HT1080 (cell line): ENCODE measurements around the gene NAA10. TPM values are rescaled to one million over a fixed set of nuclear protein-coding genes. Genes with fewer than 3 reads are reported as not detected.
"Not testable (repeated sequence)": the region's sequence is repeated elsewhere in the genome, so short reads cannot be mapped to it uniquely, and the experiment has no call there.

Source experiments
- DNase-seq: peaks from one replicate; pipeline ENCODE4 v3.0.0-alpha.2; 2015; ENCODE audit warnings: low read depth
- polyA plus RNA-seq, 2 experiments: library from polyadenylated mRNA; depleted of rRNA; stranded (reverse); fragments of >200 nt; gene quantifications; 2 replicates each; pipeline ENCODE4 v1.2.3, GENCODE V29; 2015
- total RNA-seq: library from RNA; depleted of rRNA; stranded (reverse); fragments of >200 nt; shearing (Covaris generic); gene quantifications from 2 replicates; pipeline ENCODE4 v1.2.3, GENCODE V29; 2014; rRNA removed

Gene NAA10
- total RNA-seq, result 182 and 213 TPM in 2 replicates
- 224 and 268 TPM in 2 replicates for polyA plus RNA-seq (2015; cell fraction: cytosol; rRNA removed)
- polyA plus RNA-seq (2015; cell fraction: nucleus; rRNA removed), result 152 and 187 TPM in 2 replicates

DNA sequence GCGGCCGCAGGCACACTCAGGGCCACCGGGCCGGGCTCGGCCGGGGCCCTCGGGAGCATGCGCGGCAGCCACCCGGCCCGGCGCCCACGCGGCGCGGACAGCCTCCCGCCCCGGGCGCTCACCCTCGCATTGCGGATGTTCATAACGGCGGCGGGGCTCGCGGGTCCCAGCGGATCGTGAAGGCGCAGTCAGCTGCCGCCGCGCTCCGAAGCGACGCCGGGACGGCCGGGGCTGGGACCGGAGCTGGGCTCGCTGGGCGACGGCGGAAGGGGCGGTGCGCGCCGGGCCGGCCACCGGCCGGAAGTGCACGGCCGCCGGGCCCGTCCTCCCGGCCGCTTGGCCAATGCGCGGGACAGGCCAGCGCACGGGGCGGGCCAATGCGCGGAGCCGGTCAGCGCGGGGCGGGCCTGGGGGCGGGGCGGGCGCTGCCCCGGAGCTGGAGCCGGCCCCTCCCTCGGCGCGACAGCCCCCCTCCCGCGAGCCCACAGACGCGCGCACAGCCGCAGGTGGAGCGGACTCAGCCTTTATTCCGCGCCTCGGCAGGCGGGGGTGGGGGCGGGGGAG lies at the start of gene NAA10:
TSS of gene NAA10 (minus strand) at position 276 of the 564 bp plus-strand sequence. CDS start at position 143, 133 bp downstream.
- DNase-seq, result peak; percentile 46

DNA sequence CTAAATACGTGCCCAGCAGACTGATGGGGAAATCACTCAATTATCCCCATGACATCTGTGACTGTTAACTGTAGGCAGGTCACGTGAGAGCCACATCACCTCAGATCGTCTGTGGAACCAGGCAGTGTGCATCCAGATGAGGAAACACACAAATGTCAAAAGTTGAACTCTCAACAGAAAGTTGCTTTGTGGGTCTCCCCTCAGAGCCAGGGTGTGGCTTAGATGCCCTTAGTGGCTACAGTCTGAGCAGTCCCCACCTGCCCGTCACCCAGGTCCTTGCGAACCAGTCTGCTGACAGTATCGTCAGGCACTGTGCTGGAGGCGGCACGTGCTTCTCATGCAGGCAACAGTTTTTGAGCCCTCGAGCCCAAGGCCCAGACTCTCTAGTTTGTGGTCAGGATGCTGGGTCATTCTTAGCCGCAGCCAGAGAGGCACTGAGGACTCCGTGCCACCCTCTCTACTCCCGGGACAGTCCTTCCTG lies 48.5 kb upstream of the NAA10 start:
- no peak for DNase-seq

DNA sequence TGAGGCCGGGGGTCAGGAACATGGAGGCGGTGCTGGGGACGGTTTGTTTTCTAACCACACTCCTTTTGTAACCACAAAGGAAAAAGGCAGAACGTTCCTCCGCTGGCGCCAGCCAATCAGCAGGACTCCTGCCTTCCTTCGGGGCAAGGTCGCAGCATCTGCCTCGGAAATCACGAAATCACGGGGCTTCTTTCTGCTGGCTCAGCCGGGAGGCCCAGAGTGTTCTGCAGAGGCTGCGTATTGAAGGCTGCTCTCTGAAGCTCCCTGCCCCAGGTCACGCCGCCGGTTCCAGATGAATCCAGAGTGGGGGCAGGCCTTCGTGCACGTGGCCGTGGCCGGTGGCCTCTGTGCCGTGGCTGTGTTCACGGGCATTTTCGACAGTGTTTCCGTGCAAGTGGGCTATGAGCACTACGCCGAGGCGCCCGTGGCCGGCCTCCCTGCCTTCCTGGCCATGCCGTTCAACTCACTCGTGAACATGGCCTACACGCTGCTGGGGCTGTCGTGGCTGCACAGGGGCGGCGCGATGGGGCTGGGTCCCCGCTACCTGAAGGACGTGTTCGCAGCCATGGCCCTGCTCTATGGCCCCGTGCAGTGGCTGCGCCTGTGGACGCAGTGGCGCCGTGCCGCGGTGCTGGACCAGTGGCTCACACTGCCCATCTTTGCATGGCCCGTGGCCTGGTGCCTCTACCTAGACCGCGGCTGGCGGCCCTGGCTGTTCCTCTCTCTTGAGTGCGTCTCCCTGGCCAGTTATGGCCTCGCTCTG lies 47.1 kb upstream of the NAA10 start:
- DNase-seq, result no peak

DNA sequence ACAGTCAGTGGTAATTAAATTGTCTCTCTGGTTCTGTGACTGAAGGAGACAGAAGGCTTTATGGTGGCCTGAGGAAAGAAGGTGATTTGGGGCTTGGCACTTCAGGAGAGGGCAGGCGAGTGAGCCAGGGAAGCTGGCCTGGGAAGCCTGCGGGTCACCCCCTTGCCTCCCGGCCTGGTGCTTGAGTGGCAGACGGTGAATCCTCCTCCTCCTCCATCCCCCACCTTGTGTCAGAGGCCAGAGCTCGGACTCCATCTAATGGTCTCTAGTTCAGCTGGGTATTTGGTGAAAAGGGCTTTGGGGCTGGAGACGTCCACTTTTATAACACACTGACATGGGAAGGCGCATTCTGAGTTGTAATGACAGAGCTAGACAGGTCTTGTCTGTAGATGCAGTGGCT lies 46.4 kb upstream of the NAA10 start:
- no peak for DNase-seq

DNA sequence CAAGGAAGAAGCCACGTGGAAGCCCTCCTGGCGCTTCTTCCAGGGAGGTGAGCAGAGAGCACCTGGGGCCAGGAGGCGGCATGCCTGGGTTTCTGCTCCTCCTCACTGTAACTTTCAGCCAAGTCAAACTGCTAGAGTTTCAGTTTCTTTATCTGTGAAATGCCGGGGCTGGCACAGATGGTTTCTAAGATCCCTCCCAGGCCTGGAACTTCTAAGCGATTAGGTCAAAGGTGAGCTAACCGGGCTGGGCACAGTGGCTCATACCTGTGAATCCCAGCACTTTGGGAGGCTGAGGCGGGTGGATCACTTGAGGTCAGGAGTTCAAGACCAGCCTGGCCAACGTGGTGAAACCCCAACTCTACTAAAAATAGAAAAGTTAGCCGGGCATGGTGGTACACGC lies 45.6 kb upstream of the NAA10 start:
- DNase-seq, result not testable (repeated sequence)

DNA sequence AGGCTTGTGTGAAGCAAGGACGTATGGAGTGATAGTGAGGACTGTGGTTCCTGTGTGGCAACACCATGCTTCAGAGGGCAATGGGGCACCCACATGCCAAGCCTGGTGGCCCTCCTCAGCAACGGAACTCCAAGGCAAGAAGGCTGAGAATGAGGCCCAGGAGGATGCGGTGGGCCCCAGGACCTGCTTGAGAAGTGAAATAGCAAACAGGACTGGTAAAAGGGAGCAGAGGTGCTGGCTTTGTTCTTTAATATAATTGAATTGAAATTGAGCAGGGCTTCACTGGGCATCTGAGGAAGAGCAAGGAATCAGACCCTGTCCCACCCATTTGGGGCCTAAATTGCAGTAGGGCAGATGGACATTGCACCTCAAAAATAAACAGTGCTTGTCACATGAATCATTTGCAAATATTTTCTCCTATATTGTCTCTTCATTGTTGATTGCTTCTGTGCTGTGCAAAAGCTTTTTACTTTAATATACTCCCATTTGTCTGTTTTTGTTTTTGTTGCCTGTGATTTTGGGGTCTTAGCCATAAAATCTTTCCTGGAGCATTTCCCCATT lies 40.0 kb upstream of the NAA10 start:
- DNase-seq, result no peak

DNA sequence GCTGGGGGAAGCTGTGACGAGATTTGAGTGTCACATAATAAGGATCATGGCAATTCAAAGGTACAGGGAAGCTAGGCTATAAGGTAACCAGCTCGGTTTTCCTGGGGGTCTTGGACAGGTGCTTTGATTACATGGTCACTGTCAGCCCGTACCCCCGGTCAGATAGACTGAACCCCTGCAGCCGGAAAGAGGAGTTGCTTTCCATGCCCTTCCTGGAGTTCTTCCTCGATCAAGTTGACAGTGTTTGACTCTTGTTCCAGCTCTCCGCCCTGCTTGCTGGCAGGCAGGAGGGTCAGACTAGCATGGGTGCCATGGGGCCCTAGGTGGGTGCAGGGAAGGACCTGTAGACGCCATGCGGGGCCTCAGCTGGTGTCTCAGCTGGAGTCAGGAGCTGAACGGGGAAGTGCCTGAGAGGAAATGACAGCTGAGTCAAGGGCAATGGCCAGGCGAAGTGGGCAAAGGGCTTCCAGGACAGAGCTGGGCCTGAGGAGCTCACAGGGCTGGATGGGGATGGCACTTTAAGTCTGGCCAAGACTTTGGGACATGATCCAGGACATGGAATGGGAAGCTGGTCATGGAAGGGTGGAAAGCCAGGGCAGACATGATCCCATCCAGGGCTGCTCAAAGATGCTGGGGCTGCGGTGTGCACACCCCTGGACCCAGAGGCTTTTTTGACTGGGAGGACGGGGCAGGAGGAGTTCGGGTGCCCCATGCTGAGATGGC lies 39.3 kb upstream of the NAA10 start:
- no peak for DNase-seq

DNA sequence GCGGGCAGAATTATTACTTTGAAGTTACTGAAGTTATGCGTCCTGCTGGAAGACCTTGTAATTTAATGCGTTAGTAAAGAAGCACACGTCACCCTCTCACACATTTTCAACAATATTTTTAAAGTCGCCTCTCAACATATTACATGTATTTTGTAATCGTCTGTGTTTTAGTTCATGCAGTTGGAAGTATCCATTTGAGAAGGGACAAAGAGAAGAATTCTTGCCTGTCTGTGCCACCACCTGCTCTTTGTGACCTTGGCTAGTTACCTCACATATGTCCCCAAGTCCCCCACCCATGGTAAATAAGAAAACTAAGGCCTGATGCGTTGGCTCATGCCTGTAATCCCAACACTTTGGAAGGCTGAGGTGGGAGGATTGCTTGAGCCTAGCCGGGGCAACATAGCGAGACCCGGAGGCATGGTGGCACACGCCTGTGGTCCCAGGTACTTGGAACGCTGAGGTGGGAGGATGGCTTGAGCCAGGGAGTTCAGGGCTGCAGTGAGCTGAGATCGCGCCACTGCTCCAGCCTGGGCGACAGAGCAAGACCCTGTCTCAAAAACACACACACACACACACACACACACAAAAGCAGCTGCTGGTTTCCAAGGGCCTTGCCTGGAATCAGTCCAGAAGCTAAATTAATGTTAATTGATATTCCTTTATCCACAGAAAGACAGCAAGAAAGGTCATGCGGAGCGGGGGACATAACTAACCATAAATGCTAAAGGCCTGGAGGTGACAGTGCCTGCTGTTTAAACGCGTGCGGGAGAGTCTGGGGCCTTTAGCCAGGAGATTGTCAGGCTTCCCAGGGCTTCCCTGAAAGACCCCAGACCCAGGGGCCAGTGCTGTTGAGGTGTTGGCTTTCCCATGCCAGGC lies 38.5 kb upstream of the NAA10 start:
- no peak for DNase-seq

DNA sequence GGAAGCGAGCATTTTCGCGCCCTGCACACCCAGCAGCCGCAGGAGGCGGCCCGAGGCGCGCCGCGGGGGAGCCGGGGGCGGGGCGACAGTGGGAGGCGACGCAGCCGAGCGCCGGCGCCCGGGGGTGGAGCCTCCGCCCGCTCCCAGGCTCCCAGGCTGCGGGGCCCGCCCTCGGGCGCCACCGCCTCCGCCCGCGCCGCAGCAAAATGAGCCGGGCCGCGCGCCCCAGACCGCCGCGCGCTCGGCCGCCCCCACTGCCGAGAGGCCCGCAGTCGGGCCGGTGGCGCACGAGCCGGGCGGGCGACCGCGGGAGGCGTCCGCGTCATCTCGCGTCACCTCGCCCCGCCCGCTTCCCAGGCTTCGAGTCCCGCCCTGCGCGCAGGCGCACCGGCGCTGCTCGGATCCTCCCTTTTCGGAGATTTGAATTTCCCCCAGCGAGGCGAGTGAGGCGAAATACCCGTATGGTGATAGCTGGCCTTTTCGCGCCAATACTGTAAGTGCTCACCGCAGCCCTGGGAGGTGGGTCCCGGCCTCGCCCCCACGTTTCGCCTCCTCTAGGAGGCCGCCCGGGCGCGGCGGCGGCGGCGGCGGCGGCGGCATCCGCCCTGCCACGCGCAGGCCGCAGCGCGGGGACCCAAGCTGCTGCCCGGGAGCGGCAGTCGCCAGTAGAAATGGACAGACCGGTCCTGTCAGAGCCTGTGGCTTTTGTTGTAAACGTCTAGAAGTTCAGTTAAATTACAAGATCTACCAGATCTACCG lies 37.7 kb upstream of the NAA10 start, which contains the start of gene TMEM187:
TSS of gene TMEM187 (plus strand) at position 387 of the 759 bp plus-strand sequence. CDS start 9,309 bp downstream, outside the sequence.
- DNase-seq, result peak; percentile 88

DNA sequence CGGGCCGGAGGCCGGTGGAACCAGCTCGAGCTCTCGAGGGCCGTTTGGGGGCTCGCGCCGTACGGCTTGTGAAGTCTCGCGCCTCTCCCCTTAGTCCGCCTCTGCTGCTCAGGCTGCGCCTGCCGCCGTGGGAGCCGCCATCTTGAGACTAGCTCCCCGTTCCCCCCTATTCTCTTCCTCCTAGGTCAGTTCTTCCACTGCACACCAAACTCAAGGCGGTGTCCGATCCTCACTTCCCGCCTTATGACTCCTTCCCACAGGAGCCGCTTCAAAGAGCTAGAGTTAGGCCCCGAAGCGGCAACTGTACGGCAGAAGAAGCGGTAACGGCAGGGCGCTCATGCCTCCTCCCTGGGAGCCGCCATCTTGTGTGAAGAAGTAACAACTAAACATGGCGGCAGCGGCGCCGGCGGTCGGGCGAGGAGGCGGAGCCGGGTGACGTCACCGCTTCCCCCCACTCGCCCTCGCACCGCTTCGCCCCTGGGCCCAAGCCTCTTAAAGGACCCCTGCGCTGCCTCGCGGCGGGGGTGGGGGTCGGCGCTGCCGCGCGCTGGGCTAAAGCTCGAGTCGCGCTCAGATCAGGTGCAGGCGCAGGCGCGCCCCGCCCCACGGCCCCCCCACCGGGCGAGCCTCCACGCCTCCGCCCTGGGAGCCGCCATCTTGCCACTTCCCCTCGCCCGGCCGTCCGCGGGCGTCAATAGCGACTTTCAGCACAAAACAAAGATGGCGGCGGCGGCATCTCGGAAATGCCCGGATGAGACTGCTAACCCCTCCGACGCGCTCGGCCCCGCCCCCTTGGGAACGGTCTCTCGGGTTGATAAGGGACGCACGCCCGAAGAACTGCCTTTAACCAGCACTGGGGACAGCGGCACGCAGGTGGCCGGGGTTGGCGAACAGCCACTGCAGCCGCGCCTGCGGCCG lies 36.9 kb upstream of the NAA10 start, which contains the start of gene HCFC1:
TSS of gene HCFC1 (minus strand) at position 369 of the 918 bp plus-strand sequence. CDS start 978 bp downstream, outside the sequence.
- DNase-seq, result peak; percentile 91

DNA sequence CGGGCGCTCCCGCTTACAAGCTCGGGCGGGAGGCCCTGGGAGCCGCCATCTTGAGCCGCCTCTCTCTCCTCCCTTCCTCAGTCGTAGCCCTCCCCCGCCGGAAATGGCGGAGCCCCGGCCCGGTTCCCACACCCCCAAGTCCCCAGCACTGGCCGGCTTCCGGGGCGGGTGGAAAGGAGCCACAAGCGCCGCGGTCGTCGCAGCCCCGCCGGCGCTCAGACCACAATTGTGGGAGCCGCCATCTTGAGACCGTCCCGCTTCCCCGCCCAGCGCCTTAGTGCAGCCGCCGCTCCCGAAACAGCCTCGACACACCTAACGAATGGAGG lies 36.2 kb upstream of the NAA10 start:
- DNase-seq, result peak; percentile 81

DNA sequence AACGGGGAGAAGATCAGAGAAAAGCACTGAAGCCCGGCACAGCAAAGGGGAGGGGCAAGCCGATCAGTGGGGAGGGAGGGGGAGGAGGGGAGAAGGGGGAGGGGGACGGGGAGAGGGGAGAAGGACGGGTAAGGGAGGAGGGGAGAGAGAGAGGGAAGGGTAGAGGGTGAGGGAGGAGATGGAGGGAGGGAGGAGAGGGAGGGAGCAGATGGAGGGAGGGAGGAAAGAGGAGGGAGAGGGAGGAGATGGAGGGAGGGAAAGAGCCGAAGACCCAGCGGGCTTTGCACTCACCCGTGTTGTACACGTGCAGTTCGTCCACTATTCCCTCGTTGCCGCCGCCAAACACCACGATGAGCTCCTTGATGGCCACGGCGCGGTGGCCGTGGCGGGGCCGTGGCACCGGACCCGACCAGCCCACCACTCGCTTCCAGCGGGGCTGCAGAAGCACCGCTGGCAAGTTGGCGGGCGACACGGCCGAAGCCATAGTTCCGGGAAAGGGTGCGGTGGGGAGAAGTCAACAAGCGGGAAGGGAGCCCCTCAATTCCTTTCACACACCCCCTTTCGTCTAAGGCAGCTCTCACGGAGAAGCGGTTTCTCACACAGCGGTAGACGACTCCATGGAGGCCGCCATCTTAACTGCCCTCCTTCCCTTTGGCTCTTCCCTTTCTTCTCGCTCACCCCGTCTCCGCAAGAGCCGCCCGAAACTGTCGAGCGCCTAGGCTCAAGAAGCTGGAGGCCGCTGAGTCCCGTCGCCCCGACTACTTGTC lies 35.7 kb upstream of the NAA10 start:
- peak; percentile 60 for DNase-seq

DNA sequence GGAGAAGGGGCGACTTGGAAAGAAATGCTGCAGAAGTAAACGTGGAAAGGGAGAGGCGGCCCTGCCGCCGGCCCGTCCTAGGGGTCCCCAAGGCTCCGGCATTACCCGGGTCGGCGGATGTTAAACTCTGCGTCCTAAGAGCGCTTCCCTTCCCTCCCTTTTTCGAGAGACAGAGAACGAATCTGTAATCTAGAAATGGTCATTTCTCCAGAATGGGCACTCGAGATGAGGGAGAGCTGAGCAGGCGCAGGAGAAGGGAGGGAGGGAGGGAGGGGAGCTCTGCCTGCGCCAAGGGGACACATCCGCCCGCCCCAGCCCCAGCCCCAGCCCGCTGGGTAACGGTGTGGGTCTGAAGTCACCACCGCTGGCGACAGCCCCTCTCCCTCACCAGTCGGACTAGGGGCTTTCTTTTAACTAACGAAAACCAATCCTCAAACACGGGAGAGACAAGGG lies 35.1 kb upstream of the NAA10 start:
- no peak for DNase-seq

DNA sequence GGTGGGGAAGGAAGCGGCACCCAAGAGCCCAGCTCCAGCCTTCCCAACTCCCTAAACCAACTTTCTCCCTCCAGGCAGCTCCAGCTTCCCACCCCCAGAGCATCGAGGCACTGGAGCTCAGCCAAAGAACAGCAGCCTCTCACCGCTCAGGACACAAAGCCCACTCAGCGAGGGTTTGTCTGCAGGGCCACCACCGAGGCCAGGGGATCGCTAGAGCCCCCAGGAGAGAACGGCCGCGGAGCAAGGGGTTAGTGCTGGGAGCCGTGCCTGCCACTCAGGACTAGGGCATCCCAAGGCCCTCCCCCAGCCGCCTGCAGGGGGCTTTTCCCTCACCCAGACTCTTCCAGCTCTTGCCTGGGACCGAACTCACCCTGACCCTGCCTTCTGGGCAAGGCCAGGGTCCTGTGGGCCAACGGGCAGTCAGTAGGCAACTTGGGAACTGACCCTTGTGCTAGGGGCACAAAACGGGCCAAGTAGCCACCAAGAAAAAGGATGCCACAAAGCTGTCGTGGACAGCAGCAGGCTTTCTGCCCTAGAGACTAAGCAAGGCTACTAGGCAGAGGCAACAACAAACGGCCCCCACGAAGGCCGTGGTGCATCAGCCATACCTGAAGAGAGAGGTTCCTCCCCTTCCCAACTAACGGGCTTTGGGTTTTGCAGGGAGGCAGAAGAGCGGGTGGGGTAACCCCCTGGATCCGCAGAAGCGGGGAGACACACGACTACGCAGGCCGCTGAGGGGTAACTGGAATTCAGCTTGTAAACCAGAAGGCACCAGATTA lies 34.5 kb upstream of the NAA10 start:
- DNase-seq, result no peak

DNA sequence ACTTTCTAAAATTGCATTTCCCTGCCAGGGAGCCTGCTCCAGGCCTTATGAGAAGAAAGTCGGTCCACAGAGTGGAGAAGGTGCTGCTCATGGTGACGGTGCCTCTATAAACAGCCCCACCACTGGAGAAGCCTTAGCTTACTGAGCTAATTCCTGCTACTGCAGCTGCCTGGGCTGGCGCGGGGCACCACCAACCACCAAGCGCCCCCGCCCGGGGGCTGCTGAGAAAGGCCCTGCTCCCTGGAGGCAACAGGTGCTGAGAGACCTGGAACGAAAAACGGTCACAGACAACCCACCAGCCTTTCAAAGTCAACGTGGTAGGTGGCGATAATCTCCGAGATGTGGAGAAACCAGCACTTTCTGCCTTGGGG lies 33.9 kb upstream of the NAA10 start:
- no peak for DNase-seq

DNA sequence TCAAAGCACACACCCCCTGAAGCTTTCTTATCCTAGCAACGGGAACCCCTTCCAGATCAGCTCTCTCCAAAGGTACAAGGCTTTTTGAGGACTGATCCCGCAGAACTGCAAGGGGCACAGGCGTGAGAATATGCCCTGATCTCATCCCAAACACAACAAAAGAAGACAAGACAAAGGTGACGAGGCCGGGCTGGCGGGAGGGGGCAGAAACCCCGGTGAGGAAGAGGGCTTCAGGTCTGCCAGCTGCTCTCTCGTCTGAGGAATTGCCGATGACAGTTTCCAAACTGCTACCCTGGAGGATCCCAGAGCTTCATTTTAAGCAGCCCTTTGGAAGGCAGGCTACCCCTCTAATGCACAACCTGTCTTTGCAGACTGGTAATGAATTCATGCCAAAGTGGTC lies 33.4 kb upstream of the NAA10 start:
- DNase-seq, result no peak
